ENCODE data around the gene ZNF354B.

GRCh38 chr5:178872302-178872701 is 12.5 kb downstream of the ZNF354B start:
- TF ChIP-seq EZH2phosphoT487 (IDR thresholded peaks at IDR 0.05; ENCODE audit: insufficient read depth, low read depth) (no peak), EZH2 (IDR thresholded peaks at IDR 0.05; ENCODE audit: insufficient read depth, poor library complexity, severe bottlenecking) (no peak)
